Measurements from ENCODE around the gene SCUBE3.

DNA sequence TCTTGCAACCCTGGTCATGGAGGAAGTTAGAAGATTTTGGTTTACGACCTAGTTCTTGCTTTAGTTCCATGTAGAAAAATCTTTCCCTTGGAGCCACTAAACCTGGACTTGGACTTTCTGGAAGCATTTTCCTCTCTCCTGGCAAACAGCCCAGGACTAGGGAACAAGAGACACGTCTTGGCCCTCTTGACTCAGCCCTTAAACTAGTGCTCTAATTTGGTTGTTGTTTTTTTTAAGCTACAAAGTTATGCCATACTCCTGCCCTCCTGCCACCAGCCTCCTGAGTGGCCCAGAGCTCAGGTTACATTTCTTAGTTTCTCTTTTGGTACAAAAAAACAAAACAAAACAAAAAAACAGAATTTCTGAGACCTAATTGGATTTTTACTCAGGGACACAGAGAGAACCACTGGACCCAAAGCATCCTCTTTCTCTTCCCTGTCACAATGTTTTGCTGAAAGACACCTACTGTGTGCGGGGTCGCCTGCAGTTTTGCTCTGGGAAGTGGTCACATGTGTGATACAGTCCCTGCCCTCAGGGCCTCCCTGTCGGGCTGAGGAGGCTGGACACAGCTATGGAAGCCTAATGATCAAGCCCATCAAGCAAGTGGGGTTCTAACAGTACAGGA is 32.3 kb upstream of the SCUBE3 start:
- TF ChIP-seq, protein P1, sequence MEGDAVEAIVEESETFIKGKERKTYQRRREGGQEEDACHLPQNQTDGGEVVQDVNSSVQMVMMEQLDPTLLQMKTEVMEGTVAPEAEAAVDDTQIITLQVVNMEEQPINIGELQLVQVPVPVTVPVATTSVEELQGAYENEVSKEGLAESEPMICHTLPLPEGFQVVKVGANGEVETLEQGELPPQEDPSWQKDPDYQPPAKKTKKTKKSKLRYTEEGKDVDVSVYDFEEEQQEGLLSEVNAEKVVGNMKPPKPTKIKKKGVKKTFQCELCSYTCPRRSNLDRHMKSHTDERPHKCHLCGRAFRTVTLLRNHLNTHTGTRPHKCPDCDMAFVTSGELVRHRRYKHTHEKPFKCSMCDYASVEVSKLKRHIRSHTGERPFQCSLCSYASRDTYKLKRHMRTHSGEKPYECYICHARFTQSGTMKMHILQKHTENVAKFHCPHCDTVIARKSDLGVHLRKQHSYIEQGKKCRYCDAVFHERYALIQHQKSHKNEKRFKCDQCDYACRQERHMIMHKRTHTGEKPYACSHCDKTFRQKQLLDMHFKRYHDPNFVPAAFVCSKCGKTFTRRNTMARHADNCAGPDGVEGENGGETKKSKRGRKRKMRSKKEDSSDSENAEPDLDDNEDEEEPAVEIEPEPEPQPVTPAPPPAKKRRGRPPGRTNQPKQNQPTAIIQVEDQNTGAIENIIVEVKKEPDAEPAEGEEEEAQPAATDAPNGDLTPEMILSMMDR (IDR thresholded peaks at IDR 0.05; ENCODE audit: insufficient read depth, low read length, poor library complexity, severe bottlenecking), result no peak
- no peak for TF ChIP-seq EZH2phosphoT487 (conservative IDR thresholded peaks at IDR 0.05; ENCODE audit: low read length)
